GM21576 (cell line): Measurements from ENCODE around the gene PLA2R1.
"Not testable (repeated sequence)": the region's sequence is repeated elsewhere in the genome, so short reads cannot be mapped to it uniquely, and the experiment has no call there.

ENCODE experiments used
- ATAC-seq: cut with Tn5 transposase; IDR thresholded peaks from one replicate; pipeline ENCODE4 v1.9.1; 2021; ENCODE audit warnings: mild to moderate bottlenecking, moderate library complexity; ENCODE audit not compliant: unreplicated experiment

The PLA2R1 gene

GRCh38 chr2:160063879-160064612 is 1.6 kb upstream of the PLA2R1 start:
- no peak for ATAC-seq

- ATAC-seq: no peak
These were observed 856 bp upstream of the PLA2R1 start for GRCh38 chr2:160063271-160063670.

GRCh38 chr2:160061944-160062291 is 497 bp downstream of the PLA2R1 start:
- ATAC-seq: no peak

GRCh38 chr2:160061533-160061932 is 882 bp downstream of the PLA2R1 start:
- ATAC-seq: no peak

GRCh38 chr2:160060297-160060696 is 2.1 kb downstream of the PLA2R1 start:
- ATAC-seq: no peak

- no peak for ATAC-seq
These were observed 5.1 kb downstream of the PLA2R1 start for GRCh38 chr2:160057356-160057755.

GRCh38 chr2:160055726-160056108 is 6.7 kb downstream of the PLA2R1 start:
- ATAC-seq: no peak

- ATAC-seq: no peak
These were observed 7.3 kb downstream of the PLA2R1 start for GRCh38 chr2:160054984-160055725.

- no peak for ATAC-seq
These were observed 8.5 kb downstream of the PLA2R1 start for GRCh38 chr2:160053946-160054345.

GRCh38 chr2:160052531-160052930 is 9.9 kb downstream of the PLA2R1 start:
- no peak for ATAC-seq

- ATAC-seq: no peak
These were observed 11.0 kb downstream of the PLA2R1 start for GRCh38 chr2:160051371-160051800.

- no peak for ATAC-seq
These were observed 12.3 kb downstream of the PLA2R1 start for GRCh38 chr2:160050147-160050546.

GRCh38 chr2:160045703-160046210 is 16.7 kb downstream of the PLA2R1 start:
- no peak for ATAC-seq

GRCh38 chr2:160044728-160045127 is 17.7 kb downstream of the PLA2R1 start:
- ATAC-seq: no peak

GRCh38 chr2:160043265-160043664 is 19.1 kb downstream of the PLA2R1 start:
- ATAC-seq: no peak

- ATAC-seq: no peak
These were observed 20.4 kb downstream of the PLA2R1 start for GRCh38 chr2:160042054-160042453.

- no peak for ATAC-seq
These were observed 21.3 kb downstream of the PLA2R1 start for GRCh38 chr2:160041091-160041490.

- no peak for ATAC-seq
These were observed 23.1 kb downstream of the PLA2R1 start for GRCh38 chr2:160039166-160039903.

GRCh38 chr2:160038662-160039061 is 23.8 kb downstream of the PLA2R1 start:
- not testable (repeated sequence) for ATAC-seq

- no peak for ATAC-seq
These were observed 25.7 kb downstream of the PLA2R1 start for GRCh38 chr2:160036736-160037135.

GRCh38 chr2:160035125-160035524 is 27.3 kb downstream of the PLA2R1 start:
- no peak for ATAC-seq

- no peak for ATAC-seq
These were observed 28.0 kb downstream of the PLA2R1 start for GRCh38 chr2:160034396-160034795.
